GM06990 (cell line): ENCODE results near the gene PSMD5.

Experiments used
- DNase-seq: peaks from one replicate; pipeline ENCODE4 v3.0.0-alpha.2; 2011; ENCODE audit not compliant: insufficient read length; ENCODE audit errors: extremely low read depth
- H3K27me3 ChIP-seq: replicated peaks from 2 replicates; pipeline ENCODE4 v1.6.0; 2011; ENCODE audit warnings: low read length; ENCODE audit not compliant: control insufficient read depth, insufficient read depth
- H3K36me3 ChIP-seq: 2 replicates; pipeline ENCODE4 v1.5.1; 2011; ENCODE audit warnings: low read length; ENCODE audit not compliant: control insufficient read depth, insufficient read depth
- H3K4me3 ChIP-seq: replicated peaks from 2 replicates; pipeline ENCODE4 v1.5.1; 2011; ENCODE audit warnings: low read depth, mild to moderate bottlenecking, control low read depth, low read length
- TF ChIP-seq, protein P1 (sequence below): IDR thresholded peaks from 2 replicates; pipeline ENCODE4 v1.5.1; 2011; ENCODE audit warnings: low read length, control low read depth, mild to moderate bottlenecking, inconsistent platforms; ENCODE audit not compliant: insufficient read depth, poor library complexity, severe bottlenecking

The PSMD5 gene

DNA sequence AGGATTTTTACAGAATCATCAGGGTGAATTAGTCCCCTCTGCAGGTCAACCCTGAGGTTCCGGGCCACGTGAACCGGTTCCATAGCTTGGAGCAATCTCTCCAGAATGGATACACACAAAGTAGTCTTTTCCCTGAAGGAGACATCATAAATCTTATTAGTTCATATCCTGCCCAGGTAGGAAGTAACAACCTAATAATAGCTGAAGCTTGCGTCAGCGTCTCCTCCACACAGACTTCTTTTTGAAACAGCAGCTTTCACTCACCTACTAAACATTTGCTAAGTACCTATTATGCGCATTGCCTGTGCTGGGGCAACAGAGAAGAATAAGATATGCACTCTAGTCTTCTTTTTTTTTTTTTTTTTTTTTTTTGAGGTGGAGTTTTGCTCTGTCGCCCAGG, 9.4 kb downstream of the PSMD5 start:
- Histone ChIP-seq H3K4me3 (no peak overlapping the region), H3K27me3 (no peaks in the 10 kb centered on the region), H3K36me3 (peaks cover 6% of the 10 kb centered on the region)
- TF ChIP-seq, protein P1, sequence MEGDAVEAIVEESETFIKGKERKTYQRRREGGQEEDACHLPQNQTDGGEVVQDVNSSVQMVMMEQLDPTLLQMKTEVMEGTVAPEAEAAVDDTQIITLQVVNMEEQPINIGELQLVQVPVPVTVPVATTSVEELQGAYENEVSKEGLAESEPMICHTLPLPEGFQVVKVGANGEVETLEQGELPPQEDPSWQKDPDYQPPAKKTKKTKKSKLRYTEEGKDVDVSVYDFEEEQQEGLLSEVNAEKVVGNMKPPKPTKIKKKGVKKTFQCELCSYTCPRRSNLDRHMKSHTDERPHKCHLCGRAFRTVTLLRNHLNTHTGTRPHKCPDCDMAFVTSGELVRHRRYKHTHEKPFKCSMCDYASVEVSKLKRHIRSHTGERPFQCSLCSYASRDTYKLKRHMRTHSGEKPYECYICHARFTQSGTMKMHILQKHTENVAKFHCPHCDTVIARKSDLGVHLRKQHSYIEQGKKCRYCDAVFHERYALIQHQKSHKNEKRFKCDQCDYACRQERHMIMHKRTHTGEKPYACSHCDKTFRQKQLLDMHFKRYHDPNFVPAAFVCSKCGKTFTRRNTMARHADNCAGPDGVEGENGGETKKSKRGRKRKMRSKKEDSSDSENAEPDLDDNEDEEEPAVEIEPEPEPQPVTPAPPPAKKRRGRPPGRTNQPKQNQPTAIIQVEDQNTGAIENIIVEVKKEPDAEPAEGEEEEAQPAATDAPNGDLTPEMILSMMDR = no peak
- DNase-seq = no peak

DNA sequence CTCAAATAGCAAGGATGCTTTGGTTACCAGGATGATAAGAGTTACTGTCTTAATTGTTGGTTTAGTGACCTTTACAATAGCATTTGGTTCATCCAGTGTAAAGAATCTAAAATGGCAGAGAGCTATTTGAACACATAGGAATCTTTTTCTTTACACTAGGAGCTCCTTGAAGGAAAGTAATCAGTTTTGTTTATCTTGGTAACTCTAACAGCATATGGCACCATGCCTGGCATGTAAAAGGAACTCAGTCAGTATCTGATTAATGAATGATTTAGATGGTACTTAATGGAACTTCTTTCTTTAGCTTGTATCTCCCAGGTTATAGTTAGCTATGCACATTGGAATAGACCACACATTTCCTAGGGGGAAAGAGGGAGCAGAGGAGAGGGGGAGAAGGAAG, 9.9 kb downstream of the PSMD5 start:
- H3K36me3 ChIP-seq = peaks cover 6% of the 10 kb centered on the region
- no peak overlapping the region for H3K4me3 ChIP-seq
- no peak for DNase-seq
- TF ChIP-seq, protein P1 = no peak
- no peaks in the 10 kb centered on the region for H3K27me3 ChIP-seq

DNA sequence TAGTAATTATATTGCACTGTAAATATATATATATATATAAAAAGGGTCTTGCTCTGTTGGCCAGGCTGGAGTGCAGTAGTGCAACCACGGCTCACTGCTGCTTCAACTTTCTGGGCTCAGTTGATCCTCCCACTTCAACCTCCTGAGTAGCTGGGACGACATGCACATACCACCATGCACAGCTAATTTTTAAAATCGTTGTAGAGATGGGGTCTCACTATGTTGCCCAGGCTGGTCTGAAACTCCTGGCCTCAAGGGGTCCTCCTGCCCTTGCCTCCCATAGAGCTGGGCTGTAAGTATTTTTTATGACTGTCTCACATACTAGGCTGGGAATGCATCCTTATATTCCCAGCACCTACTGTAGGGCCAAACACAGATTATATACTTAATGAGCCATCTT, 11.9 kb downstream of the PSMD5 start:
- H3K36me3 ChIP-seq = peaks cover 6% of the 10 kb centered on the region
- H3K4me3 ChIP-seq = no peak overlapping the region
- H3K27me3 ChIP-seq = no peaks in the 10 kb centered on the region
- TF ChIP-seq, protein P1 = no peak
- no peak for DNase-seq

DNA sequence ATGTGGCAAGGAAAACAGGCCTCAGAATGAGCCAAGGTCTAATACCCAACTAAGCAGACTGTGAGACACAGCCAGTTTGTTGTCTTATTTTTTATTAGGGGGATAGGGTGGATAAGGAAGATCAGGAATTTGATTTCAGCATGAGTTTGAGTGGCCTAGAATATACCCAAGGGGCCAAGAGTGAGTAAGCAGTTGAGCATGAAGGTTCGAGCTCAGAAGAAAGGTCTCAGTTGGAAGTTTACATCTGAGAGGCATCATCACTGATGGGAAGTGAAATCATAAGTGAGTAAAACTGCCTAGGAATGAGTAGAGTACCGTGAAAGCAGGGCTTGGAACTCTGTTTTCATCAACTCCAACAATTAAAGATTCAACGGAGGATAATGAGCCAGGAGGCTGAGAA, 12.6 kb downstream of the PSMD5 start:
- TF ChIP-seq, protein P1 = no peak
- no peaks in the 10 kb centered on the region for H3K27me3 ChIP-seq
- H3K36me3 ChIP-seq = peaks cover 6% of the 10 kb centered on the region
- H3K4me3 ChIP-seq = no peak overlapping the region
- no peak for DNase-seq

DNA sequence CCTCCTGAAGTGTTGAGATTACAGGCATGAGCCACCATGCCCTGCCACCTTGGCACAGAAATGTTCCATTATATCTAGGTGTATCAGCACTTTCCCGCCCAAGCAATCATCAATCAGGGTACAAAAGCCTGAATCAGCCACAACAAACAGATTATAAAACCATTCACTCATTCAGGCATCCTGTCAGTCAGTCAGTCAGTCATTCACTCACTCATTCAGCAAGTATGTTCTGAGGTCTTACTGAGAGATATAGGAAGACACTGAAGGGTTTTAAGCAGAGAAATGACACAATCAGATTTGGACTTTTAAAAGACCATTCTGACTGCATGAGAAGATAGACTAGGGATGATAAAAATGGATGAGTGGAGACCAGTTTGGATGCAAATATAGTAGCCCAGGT, 13.1 kb downstream of the PSMD5 start:
- Histone ChIP-seq H3K4me3 (no peak overlapping the region), H3K36me3 (peaks cover 6% of the 10 kb centered on the region), H3K27me3 (no peaks in the 10 kb centered on the region)
- DNase-seq = no peak
- TF ChIP-seq, protein P1 = no peak

DNA sequence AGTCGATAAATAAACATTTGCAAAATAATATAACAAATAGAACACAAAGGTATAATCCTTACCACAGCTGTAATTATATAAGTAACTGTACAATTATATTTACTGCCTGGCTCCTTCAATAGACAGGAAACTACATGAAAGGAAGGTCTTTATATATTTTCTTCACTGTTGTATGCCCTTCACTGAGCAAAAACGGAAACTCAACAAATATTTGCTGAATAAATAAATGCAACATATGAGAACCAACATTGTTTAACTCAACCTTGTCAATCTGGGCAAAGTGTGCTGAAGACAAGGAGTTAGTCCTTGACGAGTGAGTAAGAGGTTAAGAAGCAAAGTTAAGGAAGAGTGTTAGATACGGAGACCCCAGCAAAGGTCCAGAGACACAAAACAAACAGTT, 22.6 kb downstream of the PSMD5 start:
- TF ChIP-seq, protein P1 = no peak
- peaks cover 8% of the 10 kb centered on the region for H3K36me3 ChIP-seq

More for the DNA sequence above, 22.6 kb downstream of the PSMD5 start:
- no peak for DNase-seq
- Histone ChIP-seq H3K4me3 (no peak overlapping the region), H3K27me3 (no peaks in the 10 kb centered on the region)
